ENCODE measurements around the gene LARP1. TPM values are rescaled to one million over a fixed set of nuclear protein-coding genes. Genes with fewer than 3 reads are reported as not detected.
"Not testable (repeated sequence)": the region's sequence is repeated elsewhere in the genome, so short reads cannot be mapped to it uniquely, and the experiment has no call there.

LARP1 gene
- total RNA-seq, 1 donor from 2014 or later = 243 TPM

DNA sequence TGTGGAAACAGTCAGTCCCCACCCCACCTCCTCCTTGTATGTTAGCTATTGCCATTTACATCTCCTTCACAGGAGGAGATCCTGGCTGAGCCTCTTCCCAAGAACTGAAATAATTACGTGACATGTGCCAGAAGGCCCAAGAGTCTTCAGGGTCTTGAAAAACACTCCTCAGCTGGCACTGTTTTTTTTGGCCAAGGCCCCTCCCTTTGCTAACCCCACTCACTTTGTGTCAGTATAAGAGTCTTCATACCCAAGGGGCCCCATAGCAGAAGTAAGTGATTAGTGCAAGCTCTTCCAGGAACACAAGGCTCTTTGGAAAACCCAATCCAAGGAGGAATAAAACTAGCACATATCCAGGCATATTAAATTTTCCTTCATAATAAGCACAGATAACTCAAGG is 5.7 kb upstream of the LARP1 start:
- Histone ChIP-seq H3K79me2 (ENCODE audit: insufficient read depth, low read length) (peaks cover under 1% of the 10 kb centered on the region), H3K9ac (ENCODE audit: low read length) (no peak overlapping the region), H2AFZ (ENCODE audit: low read depth, low read length) (no peak overlapping the region), H3K27ac (ENCODE audit: low read depth, low read length) (no peak overlapping the region), H3K27me3 (ENCODE audit: insufficient read depth, low read length) (no peaks in the 10 kb centered on the region), H3K4me1 (ENCODE audit: insufficient read depth, low read length) (peaks cover 14% of the 10 kb centered on the region), H3K36me3 (ENCODE audit: insufficient read depth, low read length) (no peaks in the 10 kb centered on the region), H3K4me2 (ENCODE audit: low read length) (no peak overlapping the region), H3K9me3 (ENCODE audit: insufficient read depth, low read depth, low read length) (no peaks in the 10 kb centered on the region), H4K20me1 (ENCODE audit: insufficient read depth, low read length) (no peaks in the 10 kb centered on the region), H3K4me3 (ENCODE audit: insufficient read depth, low read depth, low read length) (no peak overlapping the region)
- Mint-ChIP-seq H3K4me3 (ENCODE audit: unreplicated experiment) (no peak overlapping the region), H3K4me1 (ENCODE audit: low read depth, unreplicated experiment) (peaks cover 12% of the 10 kb centered on the region), H3K36me3 (ENCODE audit: low read depth, unreplicated experiment) (no peaks in the 10 kb centered on the region), H3K9me3 (ENCODE audit: unreplicated experiment) (no peaks in the 10 kb centered on the region), H3K27me3 (ENCODE audit: low read depth, unreplicated experiment) (no peaks in the 10 kb centered on the region), H3K27ac (ENCODE audit: unreplicated experiment) (no peak overlapping the region)
- no peak for FAIRE-seq
- no peak for DNase-seq (ENCODE audit: low read depth)
- TF ChIP-seq CTCF (IDR thresholded peaks at IDR 0.05; ENCODE audit: insufficient read depth, low read depth, low read length) = no peak
- no peak for TF ChIP-seq EZH2 (IDR thresholded peaks at IDR 0.05; ENCODE audit: insufficient read depth, low read length)

GRCh38 chr5:154750641-154751040 is 4.5 kb upstream of the LARP1 start:
- H3K27me3 Mint-ChIP-seq (ENCODE audit: low read depth, unreplicated experiment); H3K27me3 ChIP-seq (ENCODE audit: insufficient read depth, low read length); H3K4me3 Mint-ChIP-seq (ENCODE audit: unreplicated experiment); H3K9ac ChIP-seq (ENCODE audit: low read length); H2AFZ ChIP-seq (ENCODE audit: low read depth, low read length); H3K4me2 ChIP-seq (ENCODE audit: low read length); H3K36me3 ChIP-seq (ENCODE audit: insufficient read depth, low read length); FAIRE-seq; H3K27ac ChIP-seq (ENCODE audit: low read depth, low read length); H3K4me3 ChIP-seq (ENCODE audit: insufficient read depth, low read depth, low read length); H3K36me3 Mint-ChIP-seq (ENCODE audit: low read depth, unreplicated experiment); H3K9me3 Mint-ChIP-seq (ENCODE audit: unreplicated experiment); DNase-seq (ENCODE audit: low read depth); H4K20me1 ChIP-seq (ENCODE audit: insufficient read depth, low read length); H3K27ac Mint-ChIP-seq (ENCODE audit: unreplicated experiment); H3K9me3 ChIP-seq (ENCODE audit: insufficient read depth, low read depth, low read length); H3K79me2 ChIP-seq (ENCODE audit: insufficient read depth, low read length): not testable (repeated sequence)
- peaks cover 18% of the 10 kb centered on the region for H3K4me1 ChIP-seq (ENCODE audit: insufficient read depth, low read length)
- H3K4me1 Mint-ChIP-seq (ENCODE audit: low read depth, unreplicated experiment) = peaks cover 12% of the 10 kb centered on the region

DNA sequence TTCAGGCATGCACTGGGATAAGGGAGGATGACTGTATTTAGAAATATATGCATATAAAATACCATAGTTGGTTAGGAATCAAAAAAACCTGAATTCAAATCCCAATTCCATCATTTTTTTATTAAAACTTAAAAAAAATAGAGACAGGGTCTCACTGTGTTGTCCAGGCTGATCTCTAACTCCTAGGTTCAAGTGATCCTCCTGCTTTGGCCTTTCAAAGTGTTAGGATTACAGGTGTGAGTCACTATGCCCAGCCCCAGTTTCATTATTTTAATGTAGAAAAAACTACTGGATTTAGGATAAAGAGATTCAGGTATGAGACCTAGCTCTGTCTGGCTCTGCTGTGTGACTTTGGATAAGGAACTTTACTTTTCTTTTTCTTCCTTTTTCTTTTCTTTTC is 3.3 kb upstream of the LARP1 start:
- H3K4me3 Mint-ChIP-seq (ENCODE audit: unreplicated experiment) = no peak overlapping the region
- Histone ChIP-seq H3K36me3 (ENCODE audit: insufficient read depth, low read length) (no peaks in the 10 kb centered on the region), H3K9me3 (ENCODE audit: insufficient read depth, low read depth, low read length) (no peaks in the 10 kb centered on the region), H4K20me1 (ENCODE audit: insufficient read depth, low read length) (peaks cover 8% of the 10 kb centered on the region), H3K4me3 (ENCODE audit: insufficient read depth, low read depth, low read length) (no peak overlapping the region), H3K4me2 (ENCODE audit: low read length) (no peak overlapping the region), H3K27ac (ENCODE audit: low read depth, low read length) (no peak overlapping the region), H3K27me3 (ENCODE audit: insufficient read depth, low read length) (no peaks in the 10 kb centered on the region), H3K4me1 (ENCODE audit: insufficient read depth, low read length) (peaks cover 18% of the 10 kb centered on the region), H2AFZ (ENCODE audit: low read depth, low read length) (no peak overlapping the region), H3K79me2 (ENCODE audit: insufficient read depth, low read length) (peaks cover 19% of the 10 kb centered on the region), H3K9ac (ENCODE audit: low read length) (no peak overlapping the region)
- FAIRE-seq (no peak), DNase-seq (ENCODE audit: low read depth) (no peak)
- H3K27me3 Mint-ChIP-seq (ENCODE audit: low read depth, unreplicated experiment) = no peaks in the 10 kb centered on the region
- no peaks in the 10 kb centered on the region for H3K9me3 Mint-ChIP-seq (ENCODE audit: unreplicated experiment)
- no peaks in the 10 kb centered on the region for H3K36me3 Mint-ChIP-seq (ENCODE audit: low read depth, unreplicated experiment)
- TF ChIP-seq EZH2 (IDR thresholded peaks at IDR 0.05; ENCODE audit: insufficient read depth, low read length) = no peak
- TF ChIP-seq CTCF (IDR thresholded peaks at IDR 0.05; ENCODE audit: insufficient read depth, low read depth, low read length) = no peak
- no peak overlapping the region for H3K27ac Mint-ChIP-seq (ENCODE audit: unreplicated experiment)
- peaks cover 12% of the 10 kb centered on the region for H3K4me1 Mint-ChIP-seq (ENCODE audit: low read depth, unreplicated experiment)

Data from astrocyte (in vitro differentiated cells and primary cell).